Stimulated activated CD8-positive, alpha-beta memory T cell treated with anti-CD3 and anti-CD28 coated beads, Interleukin-15, amount 100 ng/mL, for 48 hours (primary cell): Measurements from ENCODE around the gene SENP1.
A peak's percentile ranks its signal among the peaks of the same experiment; 100 is the strongest.
"Not testable (repeated sequence)": the region's sequence is repeated elsewhere in the genome, so short reads cannot be mapped to it uniquely, and the experiment has no call there.

Experiments
- DNase-seq, 2 donors: peaks; one replicate each; pipeline ENCODE4 v3.0.0-alpha.2; 2020; ENCODE audit warnings: low read depth in 2 of 2

The SENP1 gene

DNA sequence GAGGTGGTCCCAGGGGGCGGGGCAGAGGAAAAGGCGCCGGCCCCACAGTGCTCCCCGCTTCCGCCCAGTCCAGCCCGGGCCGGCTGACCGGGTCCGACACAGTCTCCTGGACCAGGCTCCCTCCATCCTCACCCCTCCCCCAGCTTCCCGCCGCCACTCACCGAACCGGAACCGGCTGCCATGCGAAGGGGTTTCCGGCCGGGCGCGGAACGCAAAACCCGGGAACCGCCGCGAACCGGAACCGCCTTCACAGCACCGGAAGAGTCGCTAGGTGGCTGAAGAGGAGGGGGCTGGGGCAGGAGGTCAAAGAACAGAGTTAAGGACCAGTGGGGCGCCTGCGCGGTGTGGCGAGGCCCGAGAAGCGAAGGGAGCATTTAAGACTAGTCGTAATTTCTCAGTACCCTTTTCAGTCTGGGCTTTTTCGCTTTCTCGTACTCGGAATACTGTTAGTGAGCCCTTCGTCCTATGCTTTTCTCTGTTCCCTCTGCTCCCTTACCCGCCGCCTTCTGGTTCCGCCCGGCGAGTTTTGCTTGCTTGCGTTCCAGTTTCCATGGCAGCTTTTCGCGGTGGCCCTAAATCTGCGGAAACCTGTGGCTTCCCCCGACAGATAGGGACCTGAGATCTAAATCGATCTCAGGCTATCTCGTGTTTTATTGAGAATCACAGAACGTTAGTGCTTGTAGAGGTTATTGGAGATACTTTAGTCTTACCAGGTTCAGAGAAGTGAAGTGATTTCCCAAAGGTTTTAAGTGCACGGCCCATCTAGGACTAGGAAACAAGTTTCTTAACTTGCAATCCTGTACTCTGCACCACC is at the start of gene SENP1:
SENP1 (minus strand) TSS at position 213 of the 814 bp plus-strand sequence. CDS start 4,607 bp downstream, outside the sequence.
- peak; percentile 82 to 84 for DNase-seq

DNA sequence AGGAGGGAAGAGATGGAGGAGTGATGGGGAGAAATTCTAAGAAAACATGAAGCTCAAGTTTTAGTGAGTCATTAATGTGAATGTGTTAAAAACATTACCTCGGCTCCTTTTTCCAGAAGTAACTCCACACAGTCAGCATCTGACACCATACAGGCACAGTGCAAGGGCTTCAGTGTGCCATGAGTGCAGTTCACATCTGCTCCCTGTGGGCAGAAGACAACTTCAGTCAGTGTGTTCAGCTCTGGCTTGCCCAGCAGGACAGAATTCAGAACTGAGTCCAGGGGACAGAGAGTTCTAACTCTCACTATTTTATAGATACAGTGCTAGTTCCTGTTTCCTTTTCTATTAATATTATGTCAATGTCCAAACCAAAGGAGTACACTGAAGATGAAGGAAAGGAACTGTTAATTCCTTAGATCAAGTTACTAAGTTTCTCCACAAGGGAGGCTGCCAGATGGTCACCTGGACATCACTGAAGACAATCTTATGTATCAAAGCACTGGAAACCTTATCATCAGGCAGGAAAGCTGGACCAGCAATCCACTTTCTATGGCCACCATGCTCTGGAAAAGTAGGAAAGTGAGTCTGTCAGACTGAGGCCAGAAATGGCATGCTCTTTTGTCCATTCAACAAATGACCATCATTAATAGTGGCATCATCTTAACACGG is 45.4 kb upstream of the SENP1 start:
- DNase-seq, result no peak

DNA sequence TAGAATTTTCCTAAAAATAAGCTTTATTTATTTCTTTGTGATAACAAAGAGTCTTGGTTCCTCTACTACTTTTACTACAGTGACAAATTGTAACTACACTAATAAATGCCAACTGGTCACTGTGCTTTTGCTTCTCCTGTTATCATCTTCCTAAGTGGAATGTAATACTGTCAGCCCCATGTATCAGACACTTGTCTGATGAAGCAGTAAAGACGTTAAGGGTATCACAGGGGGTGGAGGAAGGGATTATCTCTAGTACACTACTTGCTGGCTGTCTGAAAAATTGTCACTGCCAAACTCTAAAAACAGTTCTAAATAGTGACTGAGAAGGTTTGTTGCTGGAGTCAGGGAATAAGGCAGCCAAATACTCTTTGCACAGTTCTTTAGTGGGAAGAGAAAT is 40.1 kb upstream of the SENP1 start:
- DNase-seq, result no peak

DNA sequence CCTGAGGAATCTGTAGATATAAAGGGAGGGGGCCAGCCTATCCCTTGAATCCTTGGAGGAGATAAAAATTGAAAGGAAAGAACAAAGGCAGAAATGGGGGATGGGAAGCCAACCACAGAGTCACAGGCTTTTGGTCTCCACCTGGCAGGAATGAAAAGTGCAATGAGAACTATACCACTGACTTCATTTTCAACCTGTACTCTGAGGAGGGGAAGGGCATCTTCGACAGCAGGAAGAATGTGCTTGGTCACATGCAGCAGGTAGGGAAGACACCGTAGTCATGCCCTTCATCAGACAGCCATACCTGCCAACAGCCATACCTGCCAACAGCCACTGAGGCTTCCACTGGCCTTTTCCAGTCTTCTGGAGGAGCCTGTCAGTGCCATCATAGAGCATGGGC is 38.0 kb upstream of the SENP1 start:
- DNase-seq, result no peak

DNA sequence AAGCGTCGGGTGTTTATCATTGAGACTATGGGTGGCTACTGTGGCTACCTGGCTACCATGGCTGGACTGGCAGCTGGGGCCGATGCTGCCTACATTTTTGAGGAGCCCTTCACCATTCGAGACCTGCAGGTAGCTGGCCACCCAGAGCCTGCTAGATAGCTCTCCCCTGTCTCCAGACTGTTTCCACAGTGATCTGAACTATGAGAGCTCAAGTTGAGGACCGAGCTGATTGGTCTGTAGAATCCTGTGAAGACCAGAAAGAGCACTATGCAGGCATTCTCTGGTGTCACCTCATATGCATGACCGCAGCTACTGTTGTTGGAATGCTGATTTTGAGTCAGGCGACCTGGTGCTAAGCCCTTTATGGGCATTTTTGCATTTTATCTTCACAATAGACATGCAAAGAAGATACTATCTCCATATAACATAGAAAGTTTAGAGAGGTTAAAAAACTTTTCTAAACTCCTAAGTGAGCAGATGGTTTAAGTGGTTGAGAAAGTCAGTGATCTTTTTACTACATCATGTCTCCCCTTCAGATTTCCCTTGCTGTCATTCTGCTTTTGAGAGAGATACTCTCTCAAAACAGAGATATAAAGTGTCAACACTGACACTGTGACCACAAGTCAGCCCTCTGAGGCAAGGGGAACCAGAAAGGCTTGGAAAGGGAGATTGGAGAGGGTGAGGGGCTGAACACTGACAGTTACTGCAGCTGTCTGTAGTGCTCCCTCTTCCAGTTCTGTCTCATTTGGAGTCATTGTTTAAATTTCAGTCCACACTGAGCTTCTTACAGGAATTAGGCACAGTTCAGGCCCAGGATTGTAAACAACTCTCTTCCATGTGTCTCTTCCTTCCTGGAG is 37.2 kb upstream of the SENP1 start:
- DNase-seq, result no peak

DNA sequence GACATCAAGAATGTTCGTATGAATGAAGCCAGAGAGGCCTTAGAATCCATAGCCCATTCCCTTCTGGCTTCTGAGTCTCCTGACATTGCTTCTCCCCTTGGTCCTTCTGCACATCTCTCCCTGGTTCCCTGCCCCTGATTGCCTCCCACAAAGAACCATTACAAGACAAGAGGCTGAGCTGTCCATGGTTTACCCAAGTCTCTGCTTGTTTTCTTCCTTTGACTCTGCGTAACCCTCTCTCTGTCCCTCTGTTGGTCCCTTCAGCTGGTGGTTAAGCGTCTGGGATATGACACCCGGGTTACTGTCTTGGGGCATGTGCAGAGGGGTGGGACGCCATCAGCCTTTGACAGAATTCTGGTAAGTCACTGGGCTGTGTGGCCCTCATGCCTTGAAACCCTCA is 29.1 kb upstream of the SENP1 start:
- no peak for DNase-seq

DNA sequence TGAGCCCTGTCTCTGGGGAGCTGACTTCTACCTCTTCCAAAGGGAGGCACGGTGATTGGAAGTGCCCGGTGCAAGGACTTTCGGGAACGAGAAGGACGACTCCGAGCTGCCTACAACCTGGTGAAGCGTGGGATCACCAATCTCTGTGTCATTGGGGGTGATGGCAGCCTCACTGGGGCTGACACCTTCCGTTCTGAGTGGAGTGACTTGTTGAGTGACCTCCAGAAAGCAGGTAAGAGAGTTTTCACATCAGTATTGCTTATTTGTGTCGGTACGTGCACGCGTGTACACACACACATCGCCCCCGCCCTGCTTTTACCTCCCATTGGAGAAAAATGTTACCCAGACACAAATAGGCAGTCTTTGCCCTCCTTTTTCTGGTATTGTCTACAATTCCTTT is 26.9 kb upstream of the SENP1 start:
- no peak for DNase-seq

DNA sequence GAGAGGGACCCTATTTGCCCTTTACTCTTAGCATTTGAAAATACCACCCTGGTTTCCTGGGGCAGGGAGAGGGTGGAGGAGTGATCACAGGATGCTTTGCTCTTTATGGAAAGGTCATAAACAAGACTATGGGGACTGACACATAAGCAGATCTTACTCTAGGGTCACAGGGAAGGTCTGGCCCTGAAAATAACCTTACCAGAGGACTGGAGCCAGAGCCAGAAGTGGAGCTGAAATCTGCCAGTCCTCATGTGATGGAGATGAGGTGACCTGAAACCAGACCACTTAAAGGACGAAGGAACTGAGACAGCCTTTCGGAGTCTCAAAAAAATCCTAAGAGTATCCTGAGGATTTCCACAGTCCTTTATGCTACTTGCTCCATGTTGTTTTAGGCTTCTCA is 25.6 kb upstream of the SENP1 start:
- DNase-seq, result no peak

DNA sequence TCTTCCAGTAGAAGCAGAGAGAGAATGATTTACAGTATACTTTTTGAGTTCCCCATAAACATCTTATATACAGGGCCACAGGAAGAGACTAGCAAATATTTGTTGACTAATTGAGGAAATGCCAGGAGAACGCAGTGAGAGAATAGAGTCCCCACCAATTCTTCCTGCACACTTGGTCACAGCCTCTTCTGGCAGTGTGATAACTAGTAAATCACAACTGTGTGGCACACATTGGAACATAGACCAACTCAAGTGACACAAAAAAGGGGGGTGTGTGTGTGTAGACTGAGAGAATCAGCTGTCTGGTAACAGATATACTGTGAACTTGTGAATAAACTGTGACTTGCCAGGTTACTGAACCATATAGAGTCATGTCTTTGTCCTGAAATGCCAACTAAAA is 23.5 kb upstream of the SENP1 start:
- DNase-seq, result no peak

DNA sequence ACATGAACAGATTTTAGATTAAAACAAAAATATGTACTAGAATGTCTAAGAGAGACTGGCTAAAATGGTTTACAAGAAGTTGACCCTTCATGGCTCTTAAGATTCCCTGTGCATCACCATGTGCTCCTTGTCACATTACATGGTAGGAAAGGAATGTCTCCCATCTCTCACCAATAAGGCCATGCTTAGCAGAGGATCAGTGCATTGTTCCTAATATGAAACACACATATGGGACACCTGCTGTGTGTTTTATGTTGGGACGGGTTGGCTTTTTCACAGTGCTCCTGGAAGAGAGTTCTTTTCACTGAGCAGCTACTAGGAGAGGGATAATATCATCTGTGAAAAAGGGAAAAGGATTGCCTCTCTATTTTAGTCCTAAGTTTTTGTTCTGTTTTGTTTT is 22.9 kb upstream of the SENP1 start:
- DNase-seq, result no peak

DNA sequence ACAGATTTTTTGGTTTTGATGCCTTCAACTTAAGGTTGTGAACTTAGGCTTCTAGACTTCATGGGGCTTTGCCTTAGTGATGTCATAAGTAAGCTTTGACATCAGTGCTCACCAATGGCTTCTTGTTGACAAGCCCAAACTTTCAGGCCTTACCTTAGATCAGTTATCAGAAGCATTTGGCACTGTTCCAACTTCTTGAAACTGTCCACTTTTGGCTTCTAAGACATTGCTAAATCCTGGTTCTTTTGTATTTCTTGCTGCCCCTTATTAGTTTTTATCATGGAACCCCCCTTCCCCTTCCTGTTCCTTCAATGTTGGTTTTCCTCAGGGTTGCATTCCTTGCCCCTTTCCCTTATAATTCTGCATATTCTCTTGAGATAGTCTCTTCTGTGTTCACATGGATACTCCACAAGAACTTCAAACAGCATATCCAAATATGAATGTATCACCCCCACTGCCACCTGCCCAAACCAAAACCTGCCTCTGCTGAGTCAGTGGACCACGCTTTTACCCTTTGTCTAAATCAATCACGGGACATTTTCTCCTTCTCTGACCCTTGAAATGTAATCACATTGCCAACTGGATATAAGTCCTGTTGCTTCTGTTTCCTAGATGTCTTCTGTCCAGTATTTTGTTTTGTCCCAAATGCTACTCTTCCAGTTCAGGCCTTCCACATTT is 21.2 kb upstream of the SENP1 start:
- DNase-seq, result no peak

DNA sequence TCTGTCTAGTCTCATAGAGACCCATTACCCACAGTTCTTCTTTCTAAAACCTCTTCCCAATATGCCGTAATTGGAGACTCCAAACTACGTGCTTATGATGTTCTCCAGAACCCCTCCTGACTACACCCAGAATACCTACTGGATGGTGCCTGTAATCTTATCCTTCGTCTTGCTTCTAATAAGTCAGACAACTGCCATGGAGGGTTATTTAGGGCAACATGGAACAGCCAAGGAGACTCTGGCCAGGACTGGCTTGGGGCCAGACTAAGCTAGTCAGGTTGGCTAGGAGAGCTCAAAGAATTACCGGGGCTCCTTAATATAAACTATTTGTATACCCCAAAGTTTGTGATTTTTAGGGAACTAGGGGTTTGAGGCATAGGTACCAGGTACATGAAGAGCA is 20.1 kb upstream of the SENP1 start:
- DNase-seq, result no peak

DNA sequence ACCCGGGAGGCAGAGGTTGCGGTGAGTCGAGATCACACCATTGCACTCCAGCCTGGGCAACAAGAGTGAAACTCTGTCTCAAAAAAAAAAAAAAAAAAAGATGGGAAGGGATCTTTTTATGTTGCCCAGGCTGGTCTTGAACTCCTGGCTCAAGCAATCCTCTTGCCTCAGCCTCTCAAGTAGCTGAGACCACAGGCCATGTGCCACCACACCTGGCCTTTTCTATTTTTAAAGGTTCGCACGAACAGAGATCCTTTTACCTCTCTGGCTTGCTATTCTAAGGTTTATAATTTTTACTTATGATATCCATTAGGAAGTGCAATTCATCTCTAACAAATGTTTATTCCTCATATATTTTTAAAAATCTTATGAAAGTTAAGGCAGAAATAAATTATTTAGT is 19.7 kb upstream of the SENP1 start:
- DNase-seq, result not testable (repeated sequence)

DNA sequence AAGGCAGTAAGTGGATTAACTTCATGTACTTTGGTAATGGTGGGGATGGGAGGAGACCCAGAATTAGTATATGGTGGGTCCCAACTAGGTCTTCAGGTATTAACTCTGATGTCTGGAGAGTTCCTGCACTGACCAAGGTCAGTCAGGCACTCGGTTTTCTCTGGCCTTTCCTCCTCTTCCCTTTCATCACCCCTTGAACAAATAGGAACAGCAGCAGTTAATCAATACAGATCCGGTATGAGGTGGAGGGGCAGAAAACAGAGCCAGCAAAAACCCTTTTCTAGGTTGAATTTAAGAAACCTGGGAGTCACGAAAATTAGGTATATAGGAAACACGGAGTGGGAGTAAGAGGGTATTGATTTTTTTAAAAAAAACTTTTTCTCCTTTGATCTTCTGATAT is 17.3 kb upstream of the SENP1 start:
- DNase-seq, result no peak

DNA sequence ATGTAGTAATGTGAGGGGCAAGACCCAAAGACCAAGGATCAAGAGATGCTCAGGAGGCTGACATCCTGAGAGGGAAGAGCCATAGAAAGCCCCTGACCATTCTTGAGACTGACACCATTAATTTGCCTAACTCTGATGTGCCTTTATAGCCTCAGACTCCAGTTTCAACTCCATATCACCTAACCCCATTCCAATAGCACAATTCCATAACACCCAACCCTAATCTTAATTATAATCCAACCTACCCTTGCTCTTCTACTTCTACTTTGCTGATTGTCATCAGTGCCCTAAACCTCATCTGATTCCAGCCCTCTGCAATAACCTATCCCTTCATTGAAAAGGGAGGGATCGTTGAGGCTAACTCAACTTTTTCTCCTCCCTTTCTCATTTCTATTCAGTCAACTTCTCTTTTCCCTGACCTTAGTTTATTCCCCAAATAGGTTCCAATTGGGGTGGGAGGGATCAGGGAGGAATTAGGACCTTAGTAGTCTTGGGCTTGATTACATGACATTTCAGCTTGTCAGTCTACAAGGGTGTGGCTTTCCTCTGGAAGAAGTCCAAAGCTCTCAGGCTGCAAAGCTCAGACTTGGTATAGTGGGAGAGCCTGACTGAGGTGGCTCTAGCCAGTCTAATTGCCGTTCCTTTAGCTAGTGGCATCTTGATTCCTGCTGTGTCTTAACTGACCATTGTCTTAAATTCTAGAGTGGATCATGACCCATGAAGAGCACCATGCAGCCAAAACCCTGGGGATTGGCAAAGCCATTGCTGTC is 16.4 kb upstream of the SENP1 start:
- DNase-seq, result no peak

DNA sequence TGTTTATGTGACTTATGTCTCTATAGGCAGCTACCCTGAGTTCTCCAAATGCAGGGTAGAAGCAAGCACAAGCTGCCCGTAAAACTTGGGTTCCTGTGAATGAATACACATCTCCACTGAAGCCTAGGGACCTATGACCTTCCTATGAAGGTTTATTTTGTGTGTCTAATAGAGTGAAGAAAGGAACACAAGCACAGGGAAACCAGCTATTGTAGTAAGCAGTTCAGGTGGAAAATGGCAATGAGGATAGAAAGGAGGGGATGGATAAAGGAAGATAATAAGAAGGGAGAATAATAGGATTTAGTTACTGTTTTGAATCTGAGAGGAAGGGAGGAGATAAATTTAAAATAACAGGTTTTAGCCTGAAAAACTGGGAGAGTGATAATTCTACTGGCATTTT is 15.6 kb upstream of the SENP1 start:
- no peak for DNase-seq

DNA sequence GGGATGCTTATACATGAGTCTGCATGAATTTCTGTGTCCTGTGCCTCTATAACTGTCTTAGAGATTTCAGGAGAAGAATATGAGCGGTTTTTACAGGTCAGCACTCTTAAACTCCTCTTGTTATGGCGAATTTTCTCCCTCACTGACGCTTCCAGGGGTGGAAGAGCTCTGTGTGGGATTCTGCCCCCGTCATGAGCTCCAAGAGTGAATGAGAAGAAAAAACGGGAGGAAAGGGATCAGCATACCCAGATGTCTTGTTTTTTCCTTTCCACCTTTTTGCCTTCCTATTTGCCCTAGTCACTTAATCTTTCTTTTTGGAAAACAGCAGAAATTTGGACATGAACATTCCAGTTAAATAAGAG is 13.9 kb upstream of the SENP1 start:
- no peak for DNase-seq

DNA sequence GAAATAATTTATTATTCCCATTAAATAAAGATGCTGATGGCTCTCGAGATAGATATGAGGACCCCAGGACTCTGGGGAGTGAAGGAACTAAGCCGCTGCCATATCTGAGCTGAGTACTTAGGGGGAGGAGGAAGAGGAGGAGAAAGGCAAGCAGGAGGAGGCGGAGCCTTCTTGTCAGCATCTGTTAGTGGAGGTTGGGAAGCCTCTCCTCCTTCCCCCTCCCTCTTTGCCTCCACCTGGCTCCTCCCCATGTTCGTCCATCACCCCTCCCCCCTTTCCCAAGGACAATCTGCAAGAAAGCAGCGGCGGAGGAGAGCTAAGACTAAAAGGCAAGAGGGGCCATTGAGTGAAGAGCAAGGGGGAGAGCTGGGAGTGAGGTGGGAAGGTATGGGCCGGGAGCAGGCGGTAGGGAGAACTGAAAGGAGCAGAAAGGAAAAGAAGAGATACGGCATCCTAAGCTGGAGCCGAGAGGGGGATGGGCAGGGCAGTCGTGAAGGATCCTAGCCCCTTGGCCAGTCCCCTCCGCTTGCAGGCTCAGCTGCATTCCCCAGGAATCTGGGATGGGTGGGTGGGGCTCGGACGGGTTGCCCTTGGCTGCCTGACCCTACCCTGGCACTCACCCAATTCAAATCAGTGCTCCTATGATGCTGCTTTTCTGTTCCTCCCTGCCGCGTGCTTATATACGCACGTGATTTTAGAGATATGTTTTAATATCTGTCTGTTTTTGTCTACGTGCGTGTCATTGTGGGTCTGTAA is 13.4 kb upstream of the SENP1 start, which contains the start of gene PFKM:
PFKM (plus strand) TSS at position 287 of the 756 bp plus-strand sequence. CDS start 3,411 bp downstream, outside the sequence.
- DNase-seq, result peak; percentile 38 to 65

DNA sequence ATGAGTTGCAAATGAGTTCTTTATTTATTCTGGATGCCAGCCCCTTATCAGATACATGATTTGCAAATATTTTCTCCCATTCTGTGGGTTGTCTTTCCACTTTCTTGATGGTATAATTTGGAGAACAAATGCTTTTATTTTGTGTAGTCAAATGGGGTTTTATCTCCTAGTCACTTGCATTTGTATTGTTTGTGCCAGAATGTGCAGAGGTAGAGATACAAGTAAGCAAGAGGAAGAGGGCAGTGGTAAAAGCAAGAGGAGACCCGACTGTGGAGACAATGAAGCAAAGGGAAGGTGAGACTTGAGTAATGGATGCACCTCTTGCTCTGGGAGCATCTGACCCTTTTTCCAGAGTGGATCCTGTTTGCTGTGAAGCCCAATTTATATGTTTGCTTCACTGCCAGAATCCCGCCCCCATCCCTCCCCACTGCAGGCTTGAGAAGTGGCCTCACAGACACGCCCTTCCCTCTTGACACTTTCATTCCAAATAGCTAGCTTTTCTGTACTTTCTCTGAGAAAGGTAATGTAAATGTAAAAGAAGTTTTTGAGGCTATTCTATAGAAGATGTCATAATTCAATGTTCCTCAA is 12.5 kb upstream of the SENP1 start:
- DNase-seq, result no peak

DNA sequence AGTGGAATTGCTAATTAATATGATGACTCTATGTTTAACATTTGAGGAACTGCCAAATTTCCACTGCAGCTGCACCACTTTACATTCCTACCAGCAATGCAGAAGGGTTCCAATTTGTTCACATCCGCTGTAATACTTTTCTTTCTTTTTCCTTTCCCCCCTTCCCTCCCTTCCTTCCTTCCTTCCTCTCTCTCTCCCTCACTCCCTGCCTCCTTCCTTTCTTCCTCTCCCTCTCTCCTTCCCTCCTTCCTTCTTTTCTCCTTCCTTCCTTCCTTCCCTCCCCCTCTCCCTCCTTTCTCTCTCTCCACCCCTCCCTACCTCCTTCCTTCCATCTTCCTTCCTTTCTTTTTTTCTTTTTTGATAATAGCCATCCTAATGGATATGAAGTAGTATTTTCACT is 10.1 kb upstream of the SENP1 start:
- DNase-seq, result no peak
